ENCODE results near the gene NEDD8. TPM values are rescaled to one million over a fixed set of nuclear protein-coding genes. Genes with fewer than 3 reads are reported as not detected.

NEDD8 gene
- total RNA-seq (ENCODE audit: unreplicated experiment): 169 TPM
- long read RNA-seq, transcript NEDD8-201 (4 exons, 708 nt): major isoform, 123 of 125 reads
- long read RNA-seq, partial matches to known transcripts: 0 of 125 reads
- long read RNA-seq, other reads (novel, unspliced or antisense): 1 of 125 reads

DNA sequence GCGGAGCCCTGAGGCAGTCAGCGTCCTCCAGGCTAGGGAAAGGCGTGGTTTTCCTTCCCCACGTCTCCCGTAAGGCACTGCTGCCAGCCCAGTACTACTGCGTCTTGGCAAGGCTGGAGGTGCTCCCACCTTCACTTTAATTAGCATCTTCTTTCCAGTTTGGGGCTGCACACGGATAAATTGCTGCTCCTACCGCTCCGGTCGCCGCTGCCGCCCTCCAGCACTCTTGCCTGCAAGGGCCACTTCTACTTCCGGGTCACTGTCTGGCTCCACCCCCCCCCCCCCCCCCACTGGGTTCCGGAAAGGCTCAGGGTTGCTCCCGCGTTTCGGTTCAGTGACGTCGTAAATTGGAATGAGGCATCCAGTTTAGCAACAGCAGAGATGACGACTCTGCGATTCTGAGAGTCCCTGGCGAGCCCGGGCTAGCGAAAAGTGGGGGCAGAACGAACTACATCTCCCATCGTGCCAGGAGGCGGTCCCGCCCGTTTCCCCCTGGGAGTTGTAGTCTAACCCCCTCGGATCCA is at the start of gene NEDD8:
Gene NEDD8, minus strand, starts transcription at position 247 of the 524 bp plus-strand sequence. Its CDS starts 100 bp downstream, at position 147.
- Mint-ChIP-seq H3K27ac (ENCODE audit: unreplicated experiment) (peak within 1 kb of the TSS; percentile 84), H3K27me3 (ENCODE audit: unreplicated experiment) (peaks cover 3% of the 10 kb centered on the region), H3K36me3 (ENCODE audit: unreplicated experiment) (no peaks in the 10 kb centered on the region), H3K4me1 (ENCODE audit: low read depth, unreplicated experiment) (peaks cover 4% of the 10 kb centered on the region), H3K4me3 (ENCODE audit: unreplicated experiment) (peak within 1 kb of the TSS; percentile 97), H3K9me3 (ENCODE audit: unreplicated experiment) (peaks cover 6% of the 10 kb centered on the region)
- DNase-seq: peak; percentile 79
- TF ChIP-seq, protein P1, sequence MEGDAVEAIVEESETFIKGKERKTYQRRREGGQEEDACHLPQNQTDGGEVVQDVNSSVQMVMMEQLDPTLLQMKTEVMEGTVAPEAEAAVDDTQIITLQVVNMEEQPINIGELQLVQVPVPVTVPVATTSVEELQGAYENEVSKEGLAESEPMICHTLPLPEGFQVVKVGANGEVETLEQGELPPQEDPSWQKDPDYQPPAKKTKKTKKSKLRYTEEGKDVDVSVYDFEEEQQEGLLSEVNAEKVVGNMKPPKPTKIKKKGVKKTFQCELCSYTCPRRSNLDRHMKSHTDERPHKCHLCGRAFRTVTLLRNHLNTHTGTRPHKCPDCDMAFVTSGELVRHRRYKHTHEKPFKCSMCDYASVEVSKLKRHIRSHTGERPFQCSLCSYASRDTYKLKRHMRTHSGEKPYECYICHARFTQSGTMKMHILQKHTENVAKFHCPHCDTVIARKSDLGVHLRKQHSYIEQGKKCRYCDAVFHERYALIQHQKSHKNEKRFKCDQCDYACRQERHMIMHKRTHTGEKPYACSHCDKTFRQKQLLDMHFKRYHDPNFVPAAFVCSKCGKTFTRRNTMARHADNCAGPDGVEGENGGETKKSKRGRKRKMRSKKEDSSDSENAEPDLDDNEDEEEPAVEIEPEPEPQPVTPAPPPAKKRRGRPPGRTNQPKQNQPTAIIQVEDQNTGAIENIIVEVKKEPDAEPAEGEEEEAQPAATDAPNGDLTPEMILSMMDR (IDR thresholded peaks at IDR 0.05; ENCODE audit: partially characterized antibody, unreplicated experiment): no peak

DNA sequence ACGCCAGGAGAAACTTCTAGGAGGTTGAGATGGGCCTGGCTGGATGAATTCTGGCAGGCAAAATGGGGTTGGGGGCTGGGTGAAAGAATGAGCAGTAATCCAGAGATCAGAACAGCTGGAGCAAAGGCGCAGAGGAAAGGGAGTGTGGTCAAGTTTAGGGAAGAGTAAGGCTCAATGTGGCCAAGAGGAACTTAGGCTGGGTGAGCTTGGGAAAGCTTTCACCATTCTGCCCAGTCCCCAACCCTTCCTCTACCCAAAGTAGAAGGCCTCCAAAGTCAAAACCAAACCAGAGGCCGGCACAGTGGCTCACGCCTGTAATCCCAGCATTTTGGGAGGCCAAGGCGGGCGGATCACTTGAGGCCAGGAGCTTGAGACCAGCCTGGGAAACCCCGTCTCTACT is 49.5 kb upstream of the NEDD8 start:
- Mint-ChIP-seq H3K4me3 (ENCODE audit: unreplicated experiment) (no peak overlapping the region), H3K27me3 (ENCODE audit: unreplicated experiment) (peaks cover 3% of the 10 kb centered on the region), H3K36me3 (ENCODE audit: unreplicated experiment) (no peaks in the 10 kb centered on the region), H3K27ac (ENCODE audit: unreplicated experiment) (no peak overlapping the region), H3K9me3 (ENCODE audit: unreplicated experiment) (peaks cover 4% of the 10 kb centered on the region), H3K4me1 (ENCODE audit: low read depth, unreplicated experiment) (no peaks in the 10 kb centered on the region)
- TF ChIP-seq, protein P1 (IDR thresholded peaks at IDR 0.05; ENCODE audit: partially characterized antibody, unreplicated experiment): no peak
- no peak for DNase-seq

DNA sequence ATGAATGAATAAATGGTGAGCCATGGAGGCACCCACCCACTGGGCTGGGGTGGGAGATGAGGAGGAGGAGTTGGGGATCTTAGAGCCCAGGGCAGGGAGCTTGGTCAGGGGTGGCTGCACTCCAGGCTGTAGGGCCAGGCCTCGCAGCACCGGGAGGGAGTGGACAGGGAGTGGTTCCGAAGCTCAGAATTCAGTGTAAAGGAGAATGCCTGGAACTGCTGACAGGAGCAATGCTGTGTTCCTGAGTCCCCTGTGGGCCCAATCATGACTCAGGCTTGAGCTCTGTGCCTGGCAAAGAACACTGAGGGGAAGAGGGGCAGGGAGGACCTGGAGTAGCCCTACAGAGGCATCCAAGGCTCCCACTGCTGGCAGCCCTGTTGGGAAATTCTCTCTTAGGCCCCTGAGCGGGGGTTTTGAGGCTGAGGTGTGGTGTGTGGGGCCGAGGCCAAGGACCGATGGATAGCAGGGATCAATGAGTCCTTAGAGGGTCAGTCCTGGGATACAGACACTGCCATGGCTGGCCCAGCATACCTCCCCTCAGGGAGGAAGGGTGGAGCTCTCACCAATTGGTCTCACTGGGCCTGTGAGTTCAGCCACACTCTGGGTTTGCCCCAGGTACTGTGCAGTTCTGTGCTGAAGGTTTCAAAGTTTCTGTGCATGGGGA is 48.8 kb upstream of the NEDD8 start:
- peaks cover 4% of the 10 kb centered on the region for H3K9me3 Mint-ChIP-seq (ENCODE audit: unreplicated experiment)
- peaks cover 3% of the 10 kb centered on the region for H3K27me3 Mint-ChIP-seq (ENCODE audit: unreplicated experiment)
- H3K27ac Mint-ChIP-seq (ENCODE audit: unreplicated experiment): no peak overlapping the region
- H3K4me1 Mint-ChIP-seq (ENCODE audit: low read depth, unreplicated experiment): no peaks in the 10 kb centered on the region
- no peak overlapping the region for H3K4me3 Mint-ChIP-seq (ENCODE audit: unreplicated experiment)
- DNase-seq: no peak
- TF ChIP-seq, protein P1 (IDR thresholded peaks at IDR 0.05; ENCODE audit: partially characterized antibody, unreplicated experiment): no peak
- H3K36me3 Mint-ChIP-seq (ENCODE audit: unreplicated experiment): no peaks in the 10 kb centered on the region

DNA sequence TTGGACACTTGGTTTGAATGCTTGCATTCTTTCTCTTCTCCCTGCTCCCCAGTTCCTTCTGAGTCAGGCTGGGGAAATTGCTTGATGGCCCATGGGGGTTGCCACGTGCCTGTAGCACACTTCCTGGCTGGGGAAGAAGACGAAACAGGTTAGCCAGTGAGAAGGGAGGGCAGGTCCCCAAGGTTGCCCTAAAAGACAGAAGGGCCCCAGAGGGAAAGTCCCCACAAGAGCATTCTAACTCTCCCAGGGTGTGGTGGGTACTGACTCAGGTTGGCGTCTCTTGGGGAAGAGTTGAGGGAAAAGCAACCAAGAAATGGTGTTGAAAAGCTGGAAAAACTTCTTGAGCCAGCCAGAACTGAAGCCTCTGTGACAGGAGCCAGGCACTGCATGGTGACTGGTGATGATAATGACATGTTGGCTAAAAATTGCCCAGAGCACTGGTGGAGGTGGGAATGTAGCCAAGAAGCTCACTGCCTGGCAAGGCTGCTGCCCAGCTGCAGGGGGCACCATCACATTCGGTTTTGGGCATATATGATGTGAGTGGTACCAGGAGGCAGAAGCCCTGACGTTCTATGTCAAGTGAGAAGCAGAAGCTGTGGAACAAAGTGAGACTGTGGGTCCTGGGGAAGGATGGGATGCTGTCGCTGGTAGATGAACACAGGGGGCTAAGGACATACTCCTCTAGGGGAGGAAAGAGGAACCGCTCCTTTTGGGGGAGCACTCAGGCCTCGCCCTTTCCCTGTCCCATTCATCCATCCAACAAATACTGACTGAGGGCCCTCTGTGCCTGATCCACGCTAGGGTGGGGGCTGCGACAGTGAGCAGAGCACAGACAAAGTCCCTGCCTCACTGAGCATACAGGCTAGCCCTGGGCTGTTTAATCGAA is 47.4 kb upstream of the NEDD8 start:
- TF ChIP-seq, protein P1 (IDR thresholded peaks at IDR 0.05; ENCODE audit: partially characterized antibody, unreplicated experiment): no peak
- no peak for DNase-seq
- Mint-ChIP-seq H3K9me3 (ENCODE audit: unreplicated experiment) (peaks cover 4% of the 10 kb centered on the region), H3K36me3 (ENCODE audit: unreplicated experiment) (no peaks in the 10 kb centered on the region), H3K27ac (ENCODE audit: unreplicated experiment) (no peak overlapping the region), H3K4me3 (ENCODE audit: unreplicated experiment) (no peak overlapping the region), H3K4me1 (ENCODE audit: low read depth, unreplicated experiment) (no peaks in the 10 kb centered on the region), H3K27me3 (ENCODE audit: unreplicated experiment) (peaks cover 3% of the 10 kb centered on the region)
